Gastrocnemius medialis (tissue), 4 donors: ENCODE results near the gene ERRFI1. TPM values are rescaled to one million over a fixed set of nuclear protein-coding genes. Genes with fewer than 3 reads are reported as not detected.

Source experiments
- ATAC-seq, 2 donors: fragments of 150-250 bp; one replicate each; pipeline ENCODE4 v1.9.1; 2016
- DNase-seq, 2 donors: peaks; one replicate each; pipeline ENCODE4 v3.0.0-alpha.2; 2019
- H3K27ac ChIP-seq, 4 donors: fragments of 200-600 bp; sonication (generic); 1 replicate in 1 of 4; 2 replicates in 3 of 4; pipeline ENCODE4 v1.5.1; 2016 to 2018; ENCODE audit warnings: mild to moderate bottlenecking in 2 of 4, moderate library complexity in 1 of 4
- H3K27me3 ChIP-seq, 3 donors: fragments of 200-600 bp; sonication (generic) in 2 of 3; 1 replicate in 1 of 3; 2 replicates in 2 of 3; pipeline versions ENCODE4 v1.5.1 to v1.6.0; 2016 to 2019; ENCODE audit warnings: mild to moderate bottlenecking in 1 of 3, moderate library complexity in 1 of 3
- H3K36me3 ChIP-seq, 2 donors: fragments of 200-600 bp; sonication (generic) in 1 of 2; one replicate each; pipeline ENCODE4 v1.5.1; 2017 to 2018
- H3K4me1 ChIP-seq, 2 donors: fragments of 200-600 bp; sonication (generic) in 1 of 2; one replicate each; pipeline ENCODE4 v1.5.1; 2016 to 2017; ENCODE audit warnings: mild to moderate bottlenecking in 2 of 2
- H3K4me3 ChIP-seq, 4 donors: fragments of 200-600 bp; sonication (generic) in 3 of 4; 1 replicate in 1 of 4; 2 replicates in 3 of 4; pipeline ENCODE4 v1.5.1; 2016 to 2019; ENCODE audit warnings: mild to moderate bottlenecking in 2 of 4
- H3K9me3 ChIP-seq, 3 donors: fragments of 200-600 bp; sonication (generic) in 2 of 3; 1 replicate in 1 of 3; 2 replicates in 2 of 3; pipeline ENCODE4 v1.5.1; 2016 to 2019
- CTCF ChIP-seq, 5 experiments: fragments of 450-650 bp in 3 of 5; fragments of 200-600 bp in 2 of 5; sonication (generic) in 2 of 5; IDR thresholded peaks in 4 of 5; conservative IDR thresholded peaks in 1 of 5; 1 replicate in 4 of 5; 2 replicates in 1 of 5; pipeline ENCODE4 v1.5.1; 2016 to 2019; ENCODE audit warnings: antibody characterized with exemption in 5 of 5, mild to moderate bottlenecking in 3 of 5, moderate library complexity in 3 of 5
- POLR2A ChIP-seq, 2 donors: fragments of 450-650 bp; IDR thresholded peaks; one replicate each; pipeline ENCODE4 v1.6.1; 2017; ENCODE audit warnings: antibody characterized with exemption in 2 of 2, mild to moderate bottlenecking in 2 of 2, moderate library complexity in 2 of 2
- in situ Hi-C, 4 donors: fragments of 200-750 bp; cut with MboI; loops; one replicate each; pipeline versions ENCODE4 v1.15.0 to v1.8.0; 2017; ENCODE audit warnings: low sequenced_read_pairs in 4 of 4
- intact Hi-C: fragments of 100-400 bp; cut with DNase I; formaldehyde crosslinking; loops from one replicate; pipeline ENCODE4 v1.15.1; 2023; ENCODE audit warnings: low total_unique reads
- total RNA-seq, 4 donors: library from RNA; depleted of rRNA; stranded (reverse); fragments of >200 nt; gene quantifications; one replicate each; pipeline versions ENCODE4 v1.1.0 to v1.2.3, GENCODE V29; 2016

ERRFI1 gene
- total RNA-seq, 4 donors from 2014 or later, result 184 to 644 (median 448) TPM

- no peak for ATAC-seq
- H3K4me3 ChIP-seq, result peak overlapping the region in 2 of 4 donors; percentile 85 to 96
- H3K9me3 ChIP-seq, result no peaks in the 10 kb centered on the region
- in situ Hi-C loops, result loop anchor here in 1 of 4 donors (5.0 kb wide), 1 partner anchor 39 kb away; no protein-coding TSS in a partner anchor
- TF ChIP-seq POLR2A (IDR thresholded peaks at IDR 0.05) (no peak), CTCF (IDR thresholded peaks at IDR 0.05 in 4 of 5, conservative IDR thresholded peaks at IDR 0.05 in 1 of 5) (no peak)
- no peaks in the 10 kb centered on the region for H3K27me3 ChIP-seq
- peaks cover 0 to 9% of the 10 kb centered on the region in 2 donors for H3K36me3 ChIP-seq
- intact Hi-C loops, result no loop called here
- no peak for DNase-seq
- peak overlapping the region; percentile 24 to 94 (median 85) for H3K27ac ChIP-seq
- H3K4me1 ChIP-seq, result peaks cover 73 to 78% of the 10 kb centered on the region in 2 donors
These were observed 4.3 kb downstream of the ERRFI1 start for GRCh38 chr1:8021676-8022266.

GRCh38 chr1:8020032-8020431 lies 6.1 kb downstream of the ERRFI1 start:
- Histone ChIP-seq H3K4me1 (peaks cover 87 to 96% of the 10 kb centered on the region in 2 donors), H3K27me3 (no peaks in the 10 kb centered on the region), H3K9me3 (no peaks in the 10 kb centered on the region), H3K27ac (peak overlapping the region; percentile 64 to 94 (median 88)), H3K36me3 (peaks cover 0 to 9% of the 10 kb centered on the region in 2 donors), H3K4me3 (peak overlapping the region in 1 of 4 donors; percentile 11)
- TF ChIP-seq CTCF (IDR thresholded peaks at IDR 0.05 in 4 of 5, conservative IDR thresholded peaks at IDR 0.05 in 1 of 5) (no peak), POLR2A (IDR thresholded peaks at IDR 0.05) (no peak)
- intact Hi-C loops, result no loop called here
- in situ Hi-C loops, result loop anchor here in 1 of 4 donors (5.0 kb wide), 1 partner anchor 38 kb away; no protein-coding TSS in a partner anchor
- DNase-seq (no peak), ATAC-seq (no peak)

GRCh38 chr1:8019229-8019620 lies 6.9 kb downstream of the ERRFI1 start:
- DNase-seq (no peak), ATAC-seq (no peak)
- in situ Hi-C loops, result no loop called here
- peaks cover 91 to 98% of the 10 kb centered on the region in 2 donors for H3K4me1 ChIP-seq
- H3K27ac ChIP-seq, result peak overlapping the region; percentile 64 to 94 (median 88)
- H3K9me3 ChIP-seq, result no peaks in the 10 kb centered on the region
- intact Hi-C loops, result loop anchor here (10.0 kb wide), 1 partner anchor 1046 kb away; the partner anchor contains the start of gene SLC2A5
- TF ChIP-seq CTCF (IDR thresholded peaks at IDR 0.05 in 4 of 5, conservative IDR thresholded peaks at IDR 0.05 in 1 of 5) (no peak), POLR2A (IDR thresholded peaks at IDR 0.05) (no peak)
- H3K4me3 ChIP-seq, result no peak overlapping the region
- no peaks in the 10 kb centered on the region for H3K27me3 ChIP-seq
- H3K36me3 ChIP-seq, result peaks cover 0 to 16% of the 10 kb centered on the region in 2 donors

GRCh38 chr1:8018492-8019228 lies 7.4 kb downstream of the ERRFI1 start:
- H3K4me3 ChIP-seq, result no peak overlapping the region

More at GRCh38 chr1:8018492-8019228, 7.4 kb downstream of the ERRFI1 start:
- TF ChIP-seq POLR2A (IDR thresholded peaks at IDR 0.05), result no peak
- no peak for TF ChIP-seq CTCF (IDR thresholded peaks at IDR 0.05 in 4 of 5, conservative IDR thresholded peaks at IDR 0.05 in 1 of 5)
- no peak for DNase-seq
- in situ Hi-C loops (no loop called here), intact Hi-C loops (loop anchor here (10.0 kb wide), 1 partner anchor 1046 kb away; the partner anchor contains the start of gene SLC2A5)
- Histone ChIP-seq H3K27ac (peak overlapping the region; percentile 64 to 94 (median 88)), H3K36me3 (peaks cover 0 to 22% of the 10 kb centered on the region in 2 donors), H3K4me1 (peaks cover 91 to 98% of the 10 kb centered on the region in 2 donors), H3K27me3 (no peaks in the 10 kb centered on the region), H3K9me3 (no peaks in the 10 kb centered on the region)
- ATAC-seq, result no peak
